GM19467 (cell line): ENCODE results near the gene BDP1.
A peak's percentile ranks its signal among the peaks of the same experiment; 100 is the strongest.
"Not testable (repeated sequence)": the region's sequence is repeated elsewhere in the genome, so short reads cannot be mapped to it uniquely, and the experiment has no call there.

Source experiments
- ATAC-seq: cut with Tn5 transposase; IDR thresholded peaks from one replicate; pipeline ENCODE4 v1.9.1; 2021; ENCODE audit warnings: mild to moderate bottlenecking, moderate library complexity; ENCODE audit not compliant: unreplicated experiment

The BDP1 gene, protein sequence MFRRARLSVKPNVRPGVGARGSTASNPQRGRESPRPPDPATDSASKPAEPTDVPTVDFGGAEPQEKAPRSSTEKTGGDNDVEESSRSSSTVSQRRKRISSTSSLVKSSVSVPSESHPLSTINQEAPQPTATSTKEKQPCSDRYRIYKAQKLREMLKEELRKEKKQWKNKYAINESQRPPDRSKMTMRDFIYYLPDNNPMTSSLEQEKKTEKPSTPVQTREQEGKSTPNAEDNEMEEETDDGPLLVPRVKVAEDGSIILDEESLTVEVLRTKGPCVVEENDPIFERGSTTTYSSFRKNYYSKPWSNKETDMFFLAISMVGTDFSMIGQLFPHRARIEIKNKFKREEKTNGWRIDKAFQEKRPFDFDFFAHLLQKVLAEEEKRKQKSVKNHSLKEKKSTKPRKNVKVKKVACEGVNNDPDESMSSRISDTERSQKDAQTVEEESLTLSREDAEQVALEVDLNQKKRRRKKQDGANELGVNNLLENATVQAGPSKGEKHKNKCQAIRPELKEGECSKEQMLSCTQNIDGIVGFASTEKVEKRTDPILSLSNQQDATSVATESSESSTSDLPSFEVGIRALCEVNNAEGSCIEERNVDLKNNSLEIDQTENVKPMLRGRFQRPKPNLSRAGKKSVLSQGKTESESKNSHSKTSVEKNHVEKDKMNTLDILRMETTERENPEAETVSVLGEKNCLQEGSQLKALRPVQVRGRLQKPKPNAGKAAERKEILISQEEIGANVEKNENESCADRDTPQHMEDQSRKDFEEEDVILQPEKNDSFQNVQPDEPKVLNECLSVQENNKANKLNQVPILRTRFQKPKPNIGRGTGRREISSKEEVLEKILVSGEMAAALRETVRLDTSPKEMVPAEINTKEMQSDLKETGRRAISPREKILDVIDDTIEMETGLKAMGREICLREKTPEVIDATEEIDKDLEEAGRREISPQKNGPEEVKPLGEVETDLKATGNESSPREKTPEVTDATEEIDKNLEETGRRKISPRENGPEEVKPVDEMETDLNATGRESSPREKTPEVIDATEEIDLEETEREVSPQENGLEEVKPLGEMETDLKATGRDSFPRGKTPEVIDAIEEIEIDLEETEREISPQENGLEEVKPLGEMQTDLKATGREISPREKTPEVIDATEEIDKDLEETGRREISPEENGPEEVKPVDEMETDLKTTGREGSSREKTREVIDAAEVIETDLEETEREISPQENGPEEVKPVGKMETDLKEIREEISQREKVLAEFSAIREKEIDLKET (N-terminal part only)

GRCh38 chr5:71455427-71456361 lies at the start of gene BDP1:
Gene BDP1 (plus strand): TSS chr5:71455651. CDS start chr5:71455878, 227 bp downstream.
- peak; percentile 93 for ATAC-seq

GRCh38 chr5:71410088-71410487 lies 45.4 kb upstream of the BDP1 start:
- not testable (repeated sequence) for ATAC-seq

DNA sequence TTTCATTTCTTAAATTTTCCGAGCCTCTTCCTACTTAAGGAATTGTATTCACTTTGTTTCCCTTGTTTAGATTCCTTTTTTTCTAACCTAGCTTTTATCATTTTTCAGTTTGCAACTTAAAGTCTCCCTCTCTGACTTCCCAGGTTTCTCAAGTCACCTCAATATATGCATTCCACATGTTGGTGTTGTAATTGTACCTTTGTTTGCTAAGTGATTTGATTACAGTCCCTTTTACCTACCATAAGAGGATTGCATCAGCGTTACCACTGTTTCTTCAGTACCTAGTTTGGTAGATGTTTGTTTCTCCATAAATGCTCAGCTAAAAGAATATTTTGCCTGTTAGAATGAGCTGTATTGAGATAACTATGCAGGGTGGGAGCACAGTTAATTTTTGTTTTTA lies 39.8 kb upstream of the BDP1 start:
- not testable (repeated sequence) for ATAC-seq

DNA sequence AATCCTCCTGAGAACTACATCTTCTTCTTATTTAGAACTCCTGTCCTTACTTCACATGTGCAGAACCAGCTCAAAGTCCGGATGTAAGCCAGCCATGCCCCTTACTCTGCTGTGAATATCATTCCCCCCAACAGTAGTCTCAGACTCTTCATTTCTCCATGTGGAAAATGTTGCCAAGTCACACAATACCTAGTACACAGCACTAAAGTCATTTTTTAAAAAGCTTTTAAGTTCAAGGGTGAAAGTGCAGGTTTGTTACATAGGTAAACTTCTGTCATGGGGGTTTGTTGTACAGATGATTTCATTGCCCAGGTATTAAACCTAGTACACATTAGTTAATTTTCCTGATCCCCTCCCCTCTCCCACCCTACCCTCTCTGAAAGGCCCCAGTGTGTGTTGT lies 37.4 kb upstream of the BDP1 start:
- ATAC-seq = not testable (repeated sequence)

DNA sequence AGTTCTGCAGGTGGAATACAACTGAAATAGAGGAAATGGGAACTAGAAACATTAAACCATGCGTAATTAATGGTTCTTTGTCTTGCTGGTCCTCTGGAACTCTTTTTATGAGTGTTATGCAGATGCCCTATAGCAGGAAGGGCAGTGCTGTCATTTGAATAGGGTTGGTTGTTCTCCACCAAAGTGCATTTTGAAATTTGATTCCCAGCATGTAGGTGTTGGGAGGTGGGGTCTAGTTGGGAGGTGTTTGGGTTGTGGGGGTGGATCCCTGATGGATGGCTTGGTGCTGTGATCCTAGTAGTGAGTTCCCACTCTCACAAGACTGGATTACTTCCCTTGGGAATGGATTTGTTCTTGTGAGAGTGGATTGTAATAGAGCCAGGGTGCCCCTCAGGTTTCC lies 34.2 kb upstream of the BDP1 start:
- not testable (repeated sequence) for ATAC-seq

- ATAC-seq = not testable (repeated sequence)
Observed at GRCh38 chr5:71423896-71424295, 31.6 kb upstream of the BDP1 start.

- ATAC-seq = not testable (repeated sequence)
Observed at GRCh38 chr5:71426686-71427474, 28.6 kb upstream of the BDP1 start.

GRCh38 chr5:71432410-71432809 lies 23.0 kb upstream of the BDP1 start:
- not testable (repeated sequence) for ATAC-seq

DNA sequence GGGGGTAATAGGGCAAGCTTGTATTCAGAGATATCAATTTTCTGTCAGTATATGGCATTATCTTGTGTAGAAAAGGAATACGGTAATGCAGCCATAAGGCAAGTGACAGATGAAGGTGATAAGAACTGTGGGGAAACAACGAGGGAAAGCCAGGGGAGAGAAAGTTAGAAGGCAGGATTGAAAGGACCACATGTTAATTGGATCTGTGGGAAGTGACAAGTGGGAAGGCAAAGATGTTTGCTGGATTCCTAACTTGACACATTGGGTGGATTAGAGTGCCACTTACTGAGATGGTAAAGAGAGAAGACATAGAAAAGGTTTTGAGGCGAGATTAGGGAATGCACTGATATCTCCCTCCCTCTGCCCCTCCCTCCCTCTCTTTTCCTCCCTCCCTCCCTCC lies 20.6 kb upstream of the BDP1 start:
- ATAC-seq = not testable (repeated sequence)

- not testable (repeated sequence) for ATAC-seq
Observed at GRCh38 chr5:71441564-71441963, 13.9 kb upstream of the BDP1 start.

GRCh38 chr5:71443891-71444290 lies 11.6 kb upstream of the BDP1 start:
- ATAC-seq = not testable (repeated sequence)

DNA sequence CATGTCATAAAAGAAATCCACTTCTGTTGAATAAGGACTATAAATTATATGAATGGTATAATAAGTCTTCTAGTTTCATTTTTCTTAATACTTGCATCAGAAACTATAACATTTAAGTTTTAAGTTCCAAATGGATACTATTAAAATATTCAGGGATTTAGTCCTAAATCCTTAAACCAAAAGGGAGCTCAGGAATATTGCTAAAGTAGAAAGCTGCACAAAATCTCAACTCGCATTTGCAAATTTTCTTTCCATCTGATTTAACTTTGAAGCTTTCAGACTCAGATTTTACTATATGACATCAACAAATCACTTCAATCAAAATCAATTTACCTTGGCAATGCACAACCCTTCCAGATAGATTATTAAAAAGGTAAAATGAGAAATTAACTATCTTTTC lies 10.4 kb upstream of the BDP1 start:
- ATAC-seq = not testable (repeated sequence)

DNA sequence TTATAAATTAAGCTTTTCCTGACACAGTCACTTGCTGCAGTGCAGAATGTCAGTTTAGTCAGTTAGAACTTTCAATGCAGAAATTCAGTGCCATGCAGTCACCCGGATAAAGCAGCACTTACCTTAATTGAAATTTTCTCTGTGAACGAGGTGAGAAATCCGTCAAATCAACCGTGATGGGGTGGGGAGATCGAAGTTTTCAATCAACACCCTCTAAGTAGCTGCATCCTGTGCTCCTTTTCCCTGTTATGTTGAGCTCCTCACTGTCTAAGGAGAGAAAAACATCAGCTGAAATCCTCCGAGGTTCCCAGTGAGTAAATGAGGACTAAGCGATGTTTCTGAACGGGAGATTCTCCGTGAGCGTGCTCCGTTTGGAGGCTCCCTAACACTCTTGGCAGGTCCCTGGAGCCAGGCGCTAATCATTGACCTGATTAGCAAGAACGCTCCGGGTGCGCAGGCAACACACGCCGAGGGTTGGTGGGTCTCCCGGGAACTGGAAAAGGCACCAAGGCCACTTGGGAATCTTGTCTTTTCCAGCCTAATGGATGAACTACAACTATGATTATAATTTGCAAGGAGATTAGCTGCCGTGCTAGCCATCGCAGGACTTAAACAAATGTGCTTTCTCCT lies 9.8 kb upstream of the BDP1 start:
- ATAC-seq = not testable (repeated sequence)

DNA sequence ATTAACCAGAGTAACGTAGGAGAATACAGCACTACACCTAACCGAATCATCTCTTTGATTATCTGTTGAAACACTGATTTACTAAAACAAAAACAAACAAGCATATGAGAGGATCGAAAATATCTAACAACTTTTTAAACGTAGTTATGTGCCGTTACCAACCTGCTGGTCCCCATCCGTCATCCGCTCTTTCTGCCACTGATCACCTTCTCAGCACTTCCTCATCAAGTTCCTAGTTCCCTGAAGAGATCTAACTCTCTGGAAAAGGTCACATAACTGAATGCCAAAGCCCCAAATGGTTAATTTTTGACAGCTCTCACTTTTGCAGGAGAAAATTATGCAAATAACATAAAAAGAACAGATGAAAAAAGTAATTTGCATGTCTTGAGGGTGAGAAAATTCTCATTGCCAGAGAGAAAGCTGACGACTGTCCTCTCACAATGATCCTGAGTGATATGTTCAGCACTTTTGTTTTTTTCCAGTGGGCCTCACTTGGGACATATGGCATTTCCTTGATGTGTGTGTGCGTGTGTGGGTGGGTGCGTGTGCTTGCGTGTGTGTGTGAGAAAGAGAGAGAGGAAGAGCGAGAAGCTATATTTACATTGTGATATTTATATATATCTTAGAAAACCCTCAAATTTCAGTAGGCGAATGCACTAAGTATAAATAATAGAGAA lies 8.8 kb upstream of the BDP1 start:
- ATAC-seq = not testable (repeated sequence)

- peak; percentile 80 for ATAC-seq
Observed at GRCh38 chr5:71447218-71447808, 8.1 kb upstream of the BDP1 start.

DNA sequence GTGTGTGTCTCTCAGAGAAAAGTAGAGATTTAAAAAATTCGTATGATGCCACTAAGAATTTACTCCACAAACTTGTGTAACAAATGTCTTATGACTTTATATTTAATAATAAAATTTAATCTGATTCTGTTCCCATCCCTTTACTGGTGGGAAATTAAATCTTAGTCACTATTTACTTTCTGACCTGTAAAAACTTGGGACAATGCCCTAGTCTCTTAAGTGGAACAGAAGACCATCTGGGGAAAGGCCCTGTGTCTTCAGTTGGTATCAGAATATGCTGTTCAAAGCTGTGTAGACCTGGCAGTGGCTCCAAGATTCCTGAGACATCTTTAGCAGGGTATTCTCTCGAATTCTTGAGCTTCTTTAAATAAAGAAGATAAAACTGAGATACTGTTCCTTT lies 2.6 kb upstream of the BDP1 start:
- no peak for ATAC-seq

GRCh38 chr5:71454913-71455312 lies 538 bp upstream of the BDP1 start:
- ATAC-seq = no peak

- no peak for ATAC-seq
Observed at GRCh38 chr5:71456362-71456743, 902 bp downstream of the BDP1 start.
